HepG2 (cell line): ENCODE results near the gene SERHL2. TPM values are rescaled to one million over a fixed set of nuclear protein-coding genes. Genes with fewer than 3 reads are reported as not detected.
A peak's percentile ranks its signal among the peaks of the same experiment; 100 is the strongest.

Experiments
- ADNP ChIP-seq: sonication (generic); formaldehyde crosslinking; IDR thresholded peaks from 2 replicates; pipeline ENCODE4 v1.4.0; 2020; ENCODE audit warnings: missing genetic modification reagents
- EHMT2 ChIP-seq: fragments of 200-600 bp; sonication (generic); IDR thresholded peaks from 2 replicates; pipeline ENCODE4 v1.7.0; 2017; ENCODE audit warnings: antibody characterized with exemption, low read depth, low read length, borderline replicate concordance
- FOSL2 ChIP-seq: sonication (generic); formaldehyde crosslinking; IDR thresholded peaks from 2 replicates; pipeline ENCODE4 v1.4.0; 2020; ENCODE audit warnings: missing genetic modification reagents
- GABPB1 ChIP-seq: IDR thresholded peaks from 2 replicates; pipeline ENCODE4 v1.6.1; 2016; ENCODE audit warnings: mild to moderate bottlenecking, missing genetic modification reagents, moderate library complexity, missing compliant biosample characterization
- GTF3A ChIP-seq: sonication (generic); formaldehyde crosslinking; conservative IDR thresholded peaks from 2 replicates; pipeline ENCODE4 v1.4.0; 2020; ENCODE audit warnings: mild to moderate bottlenecking, missing genetic modification reagents
- HNF4A ChIP-seq: sonication (generic); formaldehyde crosslinking; IDR thresholded peaks from 2 replicates; pipeline ENCODE4 v1.4.0; 2020; ENCODE audit warnings: missing genetic modification reagents
- REXO4 ChIP-seq: sonication (generic); formaldehyde crosslinking; IDR thresholded peaks from 2 replicates; pipeline ENCODE4 v1.8.0; 2022; ENCODE audit warnings: missing genetic modification reagents, mild to moderate bottlenecking, borderline replicate concordance
- RXRA ChIP-seq: sonication (generic); formaldehyde crosslinking; IDR thresholded peaks from 2 replicates; pipeline ENCODE4 v1.5.1; 2020; ENCODE audit warnings: missing genetic modification reagents
- SALL1 ChIP-seq: sonication (generic); formaldehyde crosslinking; IDR thresholded peaks from 2 replicates; pipeline ENCODE4 v1.8.0; 2022; ENCODE audit warnings: mild to moderate bottlenecking, missing genetic modification reagents
- SMAD9 ChIP-seq: sonication (generic); formaldehyde crosslinking; IDR thresholded peaks from 2 replicates; pipeline ENCODE4 v1.5.1; 2020; ENCODE audit warnings: mild to moderate bottlenecking, missing genetic modification reagents
- TCF12 ChIP-seq, 2 experiments: fragments of 450-650 bp in 1 of 2; sonication (generic) in 1 of 2; formaldehyde crosslinking in 1 of 2; IDR thresholded peaks; 2 replicates each; pipeline versions ENCODE4 v1.6.1 to v1.8.0; 2017 to 2022; ENCODE audit warnings: antibody characterized with exemption in 1 of 2, mild to moderate bottlenecking in 1 of 2, missing genetic modification reagents in 1 of 2, moderate library complexity in 1 of 2
- ZFP36 ChIP-seq: fragments of 150-350 bp; IDR thresholded peaks from 2 replicates; pipeline ENCODE4 v1.6.1; 2018; ENCODE audit warnings: borderline replicate concordance, low read length, low read depth; ENCODE audit not compliant: partially characterized antibody
- ZMYM4 ChIP-seq: sonication (generic); formaldehyde crosslinking; IDR thresholded peaks from 2 replicates; pipeline ENCODE4 v1.8.1; 2023; ENCODE audit warnings: mild to moderate bottlenecking, missing genetic modification reagents
- ZNF143 ChIP-seq: sonication (generic); formaldehyde crosslinking; IDR thresholded peaks from 2 replicates; pipeline ENCODE4 v1.4.0; 2020; ENCODE audit warnings: missing genetic modification reagents
- ZNF33B ChIP-seq: sonication (generic); formaldehyde crosslinking; IDR thresholded peaks from 2 replicates; pipeline ENCODE4 v1.5.1; 2020; ENCODE audit warnings: mild to moderate bottlenecking, missing genetic modification reagents
- ZNF430 ChIP-seq: sonication (generic); formaldehyde crosslinking; IDR thresholded peaks from 2 replicates; pipeline ENCODE4 v1.9.0; 2021; ENCODE audit warnings: mild to moderate bottlenecking, missing genetic modification reagents
- ZNF530 ChIP-seq: sonication (generic); formaldehyde crosslinking; IDR thresholded peaks from 2 replicates; pipeline ENCODE4 v1.5.0; 2020; ENCODE audit warnings: low read depth, mild to moderate bottlenecking, missing genetic modification reagents
- ZNF792 ChIP-seq: IDR thresholded peaks from 2 replicates; pipeline ENCODE4 v1.6.1; 2016
- ZSCAN25 ChIP-seq: sonication (generic); formaldehyde crosslinking; IDR thresholded peaks from 2 replicates; pipeline ENCODE4 v1.8.0; 2022; ENCODE audit warnings: mild to moderate bottlenecking, missing genetic modification reagents
- polyA plus RNA-seq, 8 experiments: library from polyadenylated mRNA; depleted of rRNA in 3 of 8; stranded (reverse) in 7 of 8; unstranded in 1 of 8; fragments of >200 nt; fragmentation: Illumina TruSeq in 4 of 8; extraction: Trizol in 4 of 8; gene quantifications; 2 replicates each; pipeline versions ENCODE4 v1.2.1 to v1.2.3, GENCODE V29; 2011 to 2016; ENCODE audit warnings: low read depth in 4 of 8, missing spikeins in 1 of 8, mixed read lengths in 1 of 8; ENCODE audit not compliant: insufficient read depth in 1 of 8
- total RNA-seq, 5 experiments: library from RNA; depleted of rRNA; stranded (reverse); fragments of >200 nt; fragmentation: Illumina TruSeq; extraction: Trizol; gene quantifications; 2 replicates each; pipeline ENCODE4 v1.2.3, GENCODE V29; 2016; ENCODE audit warnings: low read depth in 1 of 5
- TF ChIP-seq, protein P1 (sequence below): sonication (generic); formaldehyde crosslinking; IDR thresholded peaks from 2 replicates; pipeline ENCODE4; 2020; ENCODE audit warnings: missing genetic modification reagents, mild to moderate bottlenecking, borderline replicate concordance
- TF ChIP-seq, protein P2 (sequence below): sonication (generic); formaldehyde crosslinking; IDR thresholded peaks from 2 replicates; pipeline ENCODE4 v1.4.0; 2020; ENCODE audit warnings: missing genetic modification reagents
- TF ChIP-seq, protein P3 (sequence below): sonication (generic); formaldehyde crosslinking; IDR thresholded peaks from 2 replicates; pipeline ENCODE4 v1.4.0; 2020; ENCODE audit warnings: mild to moderate bottlenecking, missing genetic modification reagents

The SERHL2 gene
- total and polyA plus RNA-seq, 2 of the 13 experiments (the other 11 are each of a cell fraction or from before 2014, with no cell fraction given) = 1.0 to 1.8 TPM

GRCh38 chr22:42615092-42615859 is 61.5 kb downstream of the SERHL2 start (continued):
- TF ChIP-seq, protein P1, sequence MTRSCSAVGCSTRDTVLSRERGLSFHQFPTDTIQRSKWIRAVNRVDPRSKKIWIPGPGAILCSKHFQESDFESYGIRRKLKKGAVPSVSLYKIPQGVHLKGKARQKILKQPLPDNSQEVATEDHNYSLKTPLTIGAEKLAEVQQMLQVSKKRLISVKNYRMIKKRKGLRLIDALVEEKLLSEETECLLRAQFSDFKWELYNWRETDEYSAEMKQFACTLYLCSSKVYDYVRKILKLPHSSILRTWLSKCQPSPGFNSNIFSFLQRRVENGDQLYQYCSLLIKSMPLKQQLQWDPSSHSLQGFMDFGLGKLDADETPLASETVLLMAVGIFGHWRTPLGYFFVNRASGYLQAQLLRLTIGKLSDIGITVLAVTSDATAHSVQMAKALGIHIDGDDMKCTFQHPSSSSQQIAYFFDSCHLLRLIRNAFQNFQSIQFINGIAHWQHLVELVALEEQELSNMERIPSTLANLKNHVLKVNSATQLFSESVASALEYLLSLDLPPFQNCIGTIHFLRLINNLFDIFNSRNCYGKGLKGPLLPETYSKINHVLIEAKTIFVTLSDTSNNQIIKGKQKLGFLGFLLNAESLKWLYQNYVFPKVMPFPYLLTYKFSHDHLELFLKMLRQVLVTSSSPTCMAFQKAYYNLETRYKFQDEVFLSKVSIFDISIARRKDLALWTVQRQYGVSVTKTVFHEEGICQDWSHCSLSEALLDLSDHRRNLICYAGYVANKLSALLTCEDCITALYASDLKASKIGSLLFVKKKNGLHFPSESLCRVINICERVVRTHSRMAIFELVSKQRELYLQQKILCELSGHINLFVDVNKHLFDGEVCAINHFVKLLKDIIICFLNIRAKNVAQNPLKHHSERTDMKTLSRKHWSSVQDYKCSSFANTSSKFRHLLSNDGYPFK (CRISPR knock-in tag) = peak; percentile 75
- peak; percentile 61; the same call in 1 of the 2 replicates for TF ChIP-seq ZSCAN25 (CRISPR knock-in tag)
- peak; percentile 86; the same call in 1 of the 2 replicates for TF ChIP-seq RXRA
- no peak for TF ChIP-seq TCF12 (IDR thresholded peaks at IDR 0.05)
- peak; percentile 66; the same call in 1 of the 2 replicates for TF ChIP-seq TCF12 (CRISPR knock-in tag; IDR thresholded peaks at IDR 0.05)
- TF ChIP-seq ZNF530 (CRISPR knock-in tag) = no peak
- TF ChIP-seq ZFP36 = peak; percentile 34
- no peak for TF ChIP-seq ZNF33B (CRISPR knock-in tag)
- TF ChIP-seq, protein P2, sequence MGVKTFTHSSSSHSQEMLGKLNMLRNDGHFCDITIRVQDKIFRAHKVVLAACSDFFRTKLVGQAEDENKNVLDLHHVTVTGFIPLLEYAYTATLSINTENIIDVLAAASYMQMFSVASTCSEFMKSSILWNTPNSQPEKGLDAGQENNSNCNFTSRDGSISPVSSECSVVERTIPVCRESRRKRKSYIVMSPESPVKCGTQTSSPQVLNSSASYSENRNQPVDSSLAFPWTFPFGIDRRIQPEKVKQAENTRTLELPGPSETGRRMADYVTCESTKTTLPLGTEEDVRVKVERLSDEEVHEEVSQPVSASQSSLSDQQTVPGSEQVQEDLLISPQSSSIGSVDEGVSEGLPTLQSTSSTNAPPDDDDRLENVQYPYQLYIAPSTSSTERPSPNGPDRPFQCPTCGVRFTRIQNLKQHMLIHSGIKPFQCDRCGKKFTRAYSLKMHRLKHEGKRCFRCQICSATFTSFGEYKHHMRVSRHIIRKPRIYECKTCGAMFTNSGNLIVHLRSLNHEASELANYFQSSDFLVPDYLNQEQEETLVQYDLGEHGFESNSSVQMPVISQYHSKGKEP (CRISPR knock-in tag) = peak; percentile 87; the same call in 1 of the 2 replicates
- peak; percentile 61; the same call in 1 of the 2 replicates for TF ChIP-seq GTF3A (CRISPR knock-in tag)
- peak; percentile 67 for TF ChIP-seq HNF4A (CRISPR knock-in tag)
- TF ChIP-seq SALL1 (CRISPR knock-in tag) = peak; percentile 82
- no peak for TF ChIP-seq EHMT2
- TF ChIP-seq, protein P3, sequence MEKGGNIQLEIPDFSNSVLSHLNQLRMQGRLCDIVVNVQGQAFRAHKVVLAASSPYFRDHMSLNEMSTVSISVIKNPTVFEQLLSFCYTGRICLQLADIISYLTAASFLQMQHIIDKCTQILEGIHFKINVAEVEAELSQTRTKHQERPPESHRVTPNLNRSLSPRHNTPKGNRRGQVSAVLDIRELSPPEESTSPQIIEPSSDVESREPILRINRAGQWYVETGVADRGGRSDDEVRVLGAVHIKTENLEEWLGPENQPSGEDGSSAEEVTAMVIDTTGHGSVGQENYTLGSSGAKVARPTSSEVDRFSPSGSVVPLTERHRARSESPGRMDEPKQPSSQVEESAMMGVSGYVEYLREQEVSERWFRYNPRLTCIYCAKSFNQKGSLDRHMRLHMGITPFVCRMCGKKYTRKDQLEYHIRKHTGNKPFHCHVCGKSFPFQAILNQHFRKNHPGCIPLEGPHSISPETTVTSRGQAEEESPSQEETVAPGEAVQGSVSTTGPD (CRISPR knock-in tag) = no peak
- TF ChIP-seq ADNP = no peak
- peak; percentile 77 for TF ChIP-seq FOSL2 (CRISPR knock-in tag)
- TF ChIP-seq ZNF792 (CRISPR knock-in tag) = peak; percentile 98
- TF ChIP-seq GABPB1 (CRISPR knock-in tag) = peak; percentile 29; the same call in 1 of the 2 replicates
- no peak; the same call in 1 of the 2 replicates for TF ChIP-seq ZMYM4
- no peak; the same call in 1 of the 2 replicates for TF ChIP-seq ZNF430
- peak; percentile 85 for TF ChIP-seq ZNF143 (CRISPR knock-in tag)
- TF ChIP-seq SMAD9 (CRISPR knock-in tag) = no peak
- TF ChIP-seq REXO4 = no peak
